HG02678 (cell line): ENCODE measurements around the gene CIB4.

Source experiments
- ATAC-seq: cut with Tn5 transposase; IDR thresholded peaks from one replicate; pipeline ENCODE4 v1.9.1; 2021; ENCODE audit warnings: mild to moderate bottlenecking, moderate library complexity; ENCODE audit not compliant: unreplicated experiment

The CIB4 gene

GRCh38 chr2:26533661-26534060 is 107.5 kb downstream of the CIB4 start:
- ATAC-seq = no peak

GRCh38 chr2:26532301-26533250 is 108.6 kb downstream of the CIB4 start:
- no peak for ATAC-seq
